Esophagus muscularis mucosa (tissue), 4 donors: Measurements from ENCODE around the gene SLC25A33. TPM values are rescaled to one million over a fixed set of nuclear protein-coding genes. Genes with fewer than 3 reads are reported as not detected.
A peak's percentile ranks its signal among the peaks of the same experiment; 100 is the strongest.
"Not testable (repeated sequence)": the region's sequence is repeated elsewhere in the genome, so short reads cannot be mapped to it uniquely, and the experiment has no call there.

Experiments used
- DNase-seq: peaks from one replicate; pipeline ENCODE4 v3.0.0-alpha.2; 2017; ENCODE audit errors: extremely low spot score
- H3K27ac ChIP-seq, 4 donors: fragments of 200-600 bp; sonication (generic); replicated peaks in 1 of 4; 1 replicate in 3 of 4; 2 replicates in 1 of 4; pipeline ENCODE4 v1.5.1; 2016 to 2019; ENCODE audit warnings: mild to moderate bottlenecking in 1 of 4
- H3K27me3 ChIP-seq, 4 donors: fragments of 200-600 bp; sonication (generic); one replicate each; pipeline versions ENCODE4 v1.5.1 to v1.6.0; 2016 to 2019
- H3K36me3 ChIP-seq, 4 donors: fragments of 200-600 bp; sonication (generic); one replicate each; pipeline ENCODE4 v1.5.1; 2016 to 2019
- H3K4me1 ChIP-seq, 4 donors: fragments of 200-600 bp; sonication (generic); one replicate each; pipeline ENCODE4 v1.5.1; 2016 to 2019
- H3K4me3 ChIP-seq, 4 donors: fragments of 200-600 bp; sonication (generic); 1 replicate in 2 of 4; 2 replicates in 2 of 4; pipeline ENCODE4 v1.5.1; 2016 to 2019; ENCODE audit warnings: mild to moderate bottlenecking in 4 of 4, moderate library complexity in 1 of 4
- H3K9me3 ChIP-seq, 4 donors: fragments of 200-600 bp; sonication (generic); 1 replicate in 3 of 4; 2 replicates in 1 of 4; pipeline ENCODE4 v1.5.1; 2016 to 2019
- EP300 ChIP-seq: sonication (generic); formaldehyde crosslinking; IDR thresholded peaks from one replicate; pipeline ENCODE4 v1.6.1; 2017; ENCODE audit warnings: antibody characterized with exemption
- POLR2A ChIP-seq: fragments of 450-650 bp; IDR thresholded peaks from one replicate; pipeline ENCODE4 v1.6.1; 2017; ENCODE audit warnings: antibody characterized with exemption, moderate library complexity, mild to moderate bottlenecking, low read depth
- POLR2AphosphoS5 ChIP-seq, 2 donors: sonication (generic); formaldehyde crosslinking; IDR thresholded peaks; one replicate each; pipeline ENCODE4 v1.6.1; 2017; ENCODE audit warnings: antibody characterized with exemption in 2 of 2
- WGBS: methylation state at CpG from one replicate; pipeline ENCODE4 v1.1.5; 2018; 5-methylcytosine and 5-hydroxymethylcytosine counted together
- intact Hi-C: fragments of 100-400 bp; cut with DNase I; formaldehyde crosslinking; loops from one replicate; pipeline ENCODE4 v1.15.1; 2023
- total RNA-seq, 4 donors: library from RNA; depleted of rRNA; stranded (reverse); fragments of >200 nt; gene quantifications; one replicate each; pipeline versions ENCODE4 v1.1.0 to v1.2.1, GENCODE V29; 2016
- TF ChIP-seq, protein P1 (sequence below), 3 experiments: fragments of 200-600 bp in 2 of 3; fragments of 450-650 bp in 1 of 3; sonication (generic) in 2 of 3; IDR thresholded peaks; one replicate each; pipeline ENCODE4 v1.5.1; 2017 to 2019; ENCODE audit warnings: antibody characterized with exemption in 3 of 3, mild to moderate bottlenecking in 2 of 3, moderate library complexity in 1 of 3

Gene SLC25A33
- total RNA-seq, 4 donors from 2014 or later = 5.1 to 15.6 (median 8.9) TPM

- DNase-seq = no peak
- intact Hi-C loops = no loop called here
- TF ChIP-seq POLR2A = no peak
- TF ChIP-seq EP300 = no peak
- no peak for TF ChIP-seq POLR2AphosphoS5 (IDR thresholded peaks at IDR 0.05)
- peaks cover 0 to 40% (median 0%) of the 10 kb centered on the region in 4 donors for H3K27me3 ChIP-seq
- no peak overlapping the region for H3K4me3 ChIP-seq
- peaks cover 0 to 6% (median 2%) of the 10 kb centered on the region in 4 donors for H3K4me1 ChIP-seq
- H3K36me3 ChIP-seq = peaks cover 0 to under 1% (median 0%) of the 10 kb centered on the region in 4 donors
- no peaks in the 10 kb centered on the region for H3K9me3 ChIP-seq
- WGBS = 82% methylated on average over 15 of the region's 18 CpGs
- H3K27ac ChIP-seq = no peak overlapping the region
Observed at GRCh38 chr1:9618909-9619679, 79.8 kb downstream of the SLC25A33 start.

- Histone ChIP-seq H3K4me1 (peaks cover 0 to under 1% (median 0%) of the 10 kb centered on the region in 4 donors), H3K27ac (no peak overlapping the region), H3K27me3 (peaks cover 0 to 51% (median 0%) of the 10 kb centered on the region in 4 donors), H3K9me3 (no peaks in the 10 kb centered on the region), H3K4me3 (no peak overlapping the region), H3K36me3 (no peaks in the 10 kb centered on the region)
- DNase-seq = no peak
- intact Hi-C loops = no loop called here
- TF ChIP-seq POLR2A (no peak), EP300 (no peak), POLR2AphosphoS5 (IDR thresholded peaks at IDR 0.05) (no peak)
- TF ChIP-seq, protein P1, sequence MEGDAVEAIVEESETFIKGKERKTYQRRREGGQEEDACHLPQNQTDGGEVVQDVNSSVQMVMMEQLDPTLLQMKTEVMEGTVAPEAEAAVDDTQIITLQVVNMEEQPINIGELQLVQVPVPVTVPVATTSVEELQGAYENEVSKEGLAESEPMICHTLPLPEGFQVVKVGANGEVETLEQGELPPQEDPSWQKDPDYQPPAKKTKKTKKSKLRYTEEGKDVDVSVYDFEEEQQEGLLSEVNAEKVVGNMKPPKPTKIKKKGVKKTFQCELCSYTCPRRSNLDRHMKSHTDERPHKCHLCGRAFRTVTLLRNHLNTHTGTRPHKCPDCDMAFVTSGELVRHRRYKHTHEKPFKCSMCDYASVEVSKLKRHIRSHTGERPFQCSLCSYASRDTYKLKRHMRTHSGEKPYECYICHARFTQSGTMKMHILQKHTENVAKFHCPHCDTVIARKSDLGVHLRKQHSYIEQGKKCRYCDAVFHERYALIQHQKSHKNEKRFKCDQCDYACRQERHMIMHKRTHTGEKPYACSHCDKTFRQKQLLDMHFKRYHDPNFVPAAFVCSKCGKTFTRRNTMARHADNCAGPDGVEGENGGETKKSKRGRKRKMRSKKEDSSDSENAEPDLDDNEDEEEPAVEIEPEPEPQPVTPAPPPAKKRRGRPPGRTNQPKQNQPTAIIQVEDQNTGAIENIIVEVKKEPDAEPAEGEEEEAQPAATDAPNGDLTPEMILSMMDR (IDR thresholded peaks at IDR 0.05) = no peak
Observed at GRCh38 chr1:9621032-9621431, 81.8 kb downstream of the SLC25A33 start.

DNA sequence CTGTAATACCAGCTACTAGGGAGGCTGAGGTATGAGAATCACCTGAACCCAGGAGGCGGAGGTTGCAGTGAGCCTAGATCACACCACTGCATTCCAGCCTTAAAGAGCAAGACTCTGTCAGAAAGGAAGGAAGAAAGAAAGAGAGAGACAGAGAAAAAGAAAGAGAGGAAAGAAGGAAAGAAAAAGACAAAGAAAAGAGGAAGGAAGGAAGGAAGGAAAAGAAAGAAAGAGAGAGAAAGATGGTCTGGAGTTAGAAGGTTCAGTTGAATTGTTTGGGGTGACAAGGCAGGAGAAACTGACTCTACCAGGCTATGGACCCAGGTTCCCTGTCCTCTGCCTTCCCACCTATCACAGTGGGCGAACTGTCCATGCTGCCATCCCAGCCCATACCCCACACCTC lies 84.8 kb downstream of the SLC25A33 start:
- DNase-seq = no peak
- intact Hi-C loops = no loop called here
- no peak overlapping the region for H3K4me3 ChIP-seq
- no peaks in the 10 kb centered on the region for H3K9me3 ChIP-seq
- TF ChIP-seq POLR2AphosphoS5 (IDR thresholded peaks at IDR 0.05) (no peak), EP300 (no peak), POLR2A (no peak)
- TF ChIP-seq, protein P1 (IDR thresholded peaks at IDR 0.05) = no peak
- peaks cover 3 to 16% (median 13%) of the 10 kb centered on the region in 4 donors for H3K4me1 ChIP-seq
- 97% methylated on average over 2 of the region's 2 CpGs for WGBS
- H3K36me3 ChIP-seq = no peaks in the 10 kb centered on the region
- H3K27me3 ChIP-seq = peaks cover 0 to 44% (median 0%) of the 10 kb centered on the region in 4 donors
- no peak overlapping the region for H3K27ac ChIP-seq

- H3K27ac ChIP-seq, H3K36me3 ChIP-seq, DNase-seq, H3K4me3 ChIP-seq, H3K9me3 ChIP-seq: not testable (repeated sequence)
- 88% methylated on average over 3 of the region's 3 CpGs for WGBS
- Histone ChIP-seq H3K27me3 (peaks cover 0 to 34% (median 0%) of the 10 kb centered on the region in 4 donors), H3K4me1 (peaks cover 3 to 16% (median 13%) of the 10 kb centered on the region in 4 donors)
- intact Hi-C loops = loop anchor here (5.0 kb wide), 2 partner anchors 62 to 242 kb away; no protein-coding TSS in a partner anchor
Observed at GRCh38 chr1:9625030-9625429, 85.8 kb downstream of the SLC25A33 start.

GRCh38 chr1:9626201-9626608 lies 86.9 kb downstream of the SLC25A33 start:
- Histone ChIP-seq H3K4me1 (peaks cover 3 to 16% (median 13%) of the 10 kb centered on the region in 4 donors), H3K27ac (no peak overlapping the region), H3K9me3 (no peaks in the 10 kb centered on the region), H3K27me3 (peaks cover 0 to 23% (median 0%) of the 10 kb centered on the region in 4 donors), H3K36me3 (no peaks in the 10 kb centered on the region), H3K4me3 (peak overlapping the region in 1 of 4 donors; percentile 24)
- no peak for DNase-seq
- no peak for TF ChIP-seq POLR2A
- TF ChIP-seq, protein P1 (IDR thresholded peaks at IDR 0.05) = no peak
- TF ChIP-seq EP300 = no peak
- TF ChIP-seq POLR2AphosphoS5 (IDR thresholded peaks at IDR 0.05) = no peak
- intact Hi-C loops = loop anchor here (5.0 kb wide), 2 partner anchors 61 to 241 kb away; no protein-coding TSS in a partner anchor
- WGBS = 63% methylated on average over 9 of the region's 9 CpGs
